GM18502 (cell line): ENCODE data around the gene MGRN1.
A peak's percentile ranks its signal among the peaks of the same experiment; 100 is the strongest.
"Not testable (repeated sequence)": the region's sequence is repeated elsewhere in the genome, so short reads cannot be mapped to it uniquely, and the experiment has no call there.

Experiments used
- ATAC-seq: cut with Tn5 transposase; IDR thresholded peaks from one replicate; pipeline ENCODE4 v1.9.1; 2021; ENCODE audit warnings: mild to moderate bottlenecking; ENCODE audit not compliant: unreplicated experiment, poor library complexity

The MGRN1 gene

GRCh38 chr16:4649744-4650442 is 25.3 kb downstream of the MGRN1 start:
- no peak for ATAC-seq

GRCh38 chr16:4650443-4651074 is 25.9 kb downstream of the MGRN1 start:
- ATAC-seq: not testable (repeated sequence)

DNA sequence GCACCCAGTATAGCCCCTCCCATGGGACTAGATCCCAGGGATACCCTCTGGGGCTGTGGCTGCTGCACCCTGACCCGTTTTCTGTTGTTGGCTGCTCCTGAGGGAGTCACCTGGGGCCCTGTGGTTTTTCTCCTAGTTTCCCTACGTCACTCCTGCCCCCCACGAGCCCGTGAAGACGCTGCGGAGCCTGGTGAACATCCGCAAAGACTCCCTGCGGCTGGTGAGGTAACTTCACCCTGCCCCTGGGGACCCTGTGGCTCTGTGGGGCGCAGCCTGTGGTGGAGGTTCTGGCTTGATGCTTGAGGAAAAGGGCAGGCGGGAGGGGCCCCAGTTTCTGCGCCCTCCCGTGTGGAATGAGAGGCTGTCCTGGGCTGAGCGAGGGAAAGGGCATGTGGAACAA is 27.2 kb downstream of the MGRN1 start:
- ATAC-seq: no peak

DNA sequence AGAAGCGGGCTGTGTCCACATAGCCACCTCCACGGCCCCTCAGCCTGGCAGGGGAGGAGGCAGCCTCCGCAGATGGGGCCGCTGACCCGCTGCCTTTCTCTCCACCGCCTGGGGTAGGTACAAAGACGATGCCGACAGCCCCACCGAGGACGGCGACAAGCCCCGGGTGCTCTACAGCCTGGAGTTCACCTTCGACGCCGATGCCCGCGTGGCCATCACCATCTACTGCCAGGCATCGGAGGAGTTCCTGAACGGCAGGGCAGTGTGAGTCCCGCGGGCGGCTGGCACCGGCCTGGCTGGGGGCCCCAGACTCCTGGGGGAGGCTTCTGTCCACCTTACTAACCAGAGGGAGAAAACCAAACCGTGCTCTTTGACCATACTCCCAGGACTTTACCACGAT is 27.9 kb downstream of the MGRN1 start:
- no peak for ATAC-seq

GRCh38 chr16:4654011-4654963 is 29.7 kb downstream of the MGRN1 start:
- ATAC-seq: no peak

- no peak for ATAC-seq
These were observed 30.5 kb downstream of the MGRN1 start for GRCh38 chr16:4654964-4655590.

- ATAC-seq: no peak
These were observed 31.2 kb downstream of the MGRN1 start for GRCh38 chr16:4655801-4656200.

- ATAC-seq: no peak
These were observed 31.6 kb downstream of the MGRN1 start for GRCh38 chr16:4656221-4656620.

- no peak for ATAC-seq
These were observed 32.4 kb downstream of the MGRN1 start for GRCh38 chr16:4656695-4657686.

DNA sequence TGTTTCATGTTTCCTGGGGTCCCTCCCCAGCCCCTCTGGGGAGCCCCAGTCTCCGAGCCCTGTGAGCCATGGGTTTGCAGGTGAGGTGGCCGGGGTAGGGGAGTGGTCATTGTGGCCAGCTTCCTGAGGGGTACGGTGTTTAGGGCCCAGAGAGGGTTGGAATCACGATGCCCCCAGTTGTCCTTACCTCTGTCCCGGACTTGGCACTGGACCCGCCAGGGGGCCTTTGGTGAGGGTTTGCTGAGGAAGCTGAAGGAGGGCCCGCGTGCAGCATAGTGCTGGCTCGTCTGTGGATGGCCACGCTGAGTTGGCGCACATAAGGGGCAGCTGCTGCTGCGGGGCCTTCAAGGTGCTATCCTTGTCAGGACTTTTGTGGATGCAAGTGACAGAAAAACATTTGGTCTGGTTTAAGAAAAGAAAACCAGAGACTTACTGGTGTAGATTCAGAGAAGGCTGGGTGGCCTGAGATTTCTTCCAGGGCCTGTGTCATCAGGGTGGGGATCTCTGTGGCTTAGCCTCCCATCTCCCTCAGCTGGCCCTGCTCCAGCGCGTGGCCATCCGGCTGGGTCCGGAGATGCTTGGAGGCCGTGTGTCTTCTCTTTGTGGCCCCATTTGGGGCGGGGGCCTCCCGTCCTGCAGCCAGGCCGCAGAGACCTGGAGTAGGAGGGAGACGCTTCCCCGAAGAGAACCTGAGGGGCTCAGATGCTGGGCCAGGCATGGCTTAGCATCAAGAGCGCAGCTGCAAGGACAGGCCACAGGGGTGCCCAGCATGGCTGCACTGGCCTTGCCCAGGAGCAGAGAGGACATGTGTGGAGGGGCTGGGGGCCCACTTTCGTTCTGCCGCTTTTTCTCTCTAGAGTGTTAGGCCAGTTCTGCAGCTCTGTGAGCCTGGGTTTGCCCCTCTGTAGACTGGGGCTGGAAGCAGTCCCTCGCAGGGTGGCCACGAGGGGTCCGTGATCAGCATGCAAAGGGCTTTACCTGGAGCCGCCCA is 35.0 kb downstream of the MGRN1 start:
- no peak for ATAC-seq

DNA sequence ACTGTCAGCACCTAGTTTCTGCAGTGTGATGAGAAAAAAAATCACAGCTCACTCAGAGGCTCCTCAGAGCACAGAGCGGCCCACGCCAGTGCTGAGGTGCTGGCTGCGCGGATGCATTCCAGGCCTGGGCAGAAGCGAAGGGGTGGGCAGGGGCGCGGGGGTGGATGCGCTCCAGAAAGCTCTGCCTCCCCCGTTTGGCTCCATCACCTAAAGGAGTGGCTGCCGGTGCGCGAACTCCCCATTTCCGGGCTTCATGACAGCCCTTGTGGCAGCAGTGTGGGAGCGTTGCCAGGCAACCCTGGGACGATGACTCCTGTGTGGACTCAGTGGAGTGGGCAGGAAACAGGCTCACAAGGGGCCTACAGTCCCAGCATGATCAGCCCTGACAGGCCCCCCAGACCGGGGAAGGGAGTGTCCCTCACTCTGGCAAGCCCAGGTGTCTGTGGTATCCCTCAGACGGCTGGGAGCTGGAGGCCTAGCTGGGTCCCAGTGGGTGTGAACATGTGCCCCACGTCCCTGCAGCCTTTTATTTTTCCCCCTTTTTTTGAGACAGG is 35.9 kb downstream of the MGRN1 start:
- ATAC-seq: peak; percentile 61

DNA sequence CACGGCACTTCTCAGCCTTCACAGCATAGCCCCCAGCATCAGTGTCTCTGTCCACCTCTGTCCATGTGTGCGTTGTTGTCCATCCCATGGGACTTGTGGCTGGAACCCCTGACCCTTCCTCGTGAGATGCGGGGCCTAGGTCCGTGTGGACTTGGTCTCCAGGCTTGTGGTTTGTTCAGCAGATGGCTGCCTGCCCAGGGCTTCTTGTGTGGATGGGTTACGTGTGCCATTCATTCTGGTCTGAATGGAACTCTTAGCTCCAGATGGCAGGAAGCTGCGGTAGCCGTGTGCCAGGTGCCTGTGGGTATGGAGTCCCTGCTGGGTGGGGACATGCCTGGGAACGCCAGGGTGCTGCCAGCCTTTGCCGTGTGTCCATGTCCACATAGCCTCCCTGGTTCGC is 37.0 kb downstream of the MGRN1 start:
- no peak for ATAC-seq

- ATAC-seq: no peak
These were observed 38.8 kb downstream of the MGRN1 start for GRCh38 chr16:4663465-4663776.

DNA sequence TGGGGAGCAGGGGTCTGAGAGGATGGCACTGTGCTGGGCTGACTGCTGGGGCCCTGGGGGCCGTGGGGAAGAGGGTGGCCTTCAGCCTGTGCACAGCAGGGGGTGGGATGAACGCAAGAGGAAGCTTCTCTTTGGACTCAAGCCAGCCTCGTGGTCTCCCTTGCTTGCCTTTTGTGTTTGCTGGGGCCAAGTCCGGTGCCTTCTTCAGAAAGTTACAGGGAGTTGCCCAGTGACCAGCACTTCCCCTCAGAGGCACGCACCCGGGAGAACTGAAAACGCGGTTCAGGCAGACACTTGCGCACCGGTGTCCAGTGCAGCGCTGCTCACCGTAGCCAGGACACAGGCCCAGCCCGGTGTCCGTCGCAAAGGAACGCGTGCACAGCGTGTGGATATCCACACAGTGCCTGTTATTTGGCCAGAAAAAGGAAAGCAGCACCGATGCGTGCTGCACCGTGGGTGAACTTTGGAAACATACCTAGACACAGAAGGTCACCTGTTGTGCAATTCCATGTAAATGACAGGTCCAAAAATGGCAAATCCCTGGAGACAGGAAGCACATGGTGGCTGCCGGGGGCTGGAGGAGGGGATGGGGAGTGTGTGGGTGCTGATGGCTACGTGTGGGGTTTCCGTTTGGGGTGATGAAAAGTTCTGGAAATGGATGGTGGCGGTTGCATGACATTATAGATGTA is 39.3 kb downstream of the MGRN1 start:
- no peak for ATAC-seq

- ATAC-seq: peak; percentile 43
These were observed 40.2 kb downstream of the MGRN1 start for GRCh38 chr16:4664538-4665418.

DNA sequence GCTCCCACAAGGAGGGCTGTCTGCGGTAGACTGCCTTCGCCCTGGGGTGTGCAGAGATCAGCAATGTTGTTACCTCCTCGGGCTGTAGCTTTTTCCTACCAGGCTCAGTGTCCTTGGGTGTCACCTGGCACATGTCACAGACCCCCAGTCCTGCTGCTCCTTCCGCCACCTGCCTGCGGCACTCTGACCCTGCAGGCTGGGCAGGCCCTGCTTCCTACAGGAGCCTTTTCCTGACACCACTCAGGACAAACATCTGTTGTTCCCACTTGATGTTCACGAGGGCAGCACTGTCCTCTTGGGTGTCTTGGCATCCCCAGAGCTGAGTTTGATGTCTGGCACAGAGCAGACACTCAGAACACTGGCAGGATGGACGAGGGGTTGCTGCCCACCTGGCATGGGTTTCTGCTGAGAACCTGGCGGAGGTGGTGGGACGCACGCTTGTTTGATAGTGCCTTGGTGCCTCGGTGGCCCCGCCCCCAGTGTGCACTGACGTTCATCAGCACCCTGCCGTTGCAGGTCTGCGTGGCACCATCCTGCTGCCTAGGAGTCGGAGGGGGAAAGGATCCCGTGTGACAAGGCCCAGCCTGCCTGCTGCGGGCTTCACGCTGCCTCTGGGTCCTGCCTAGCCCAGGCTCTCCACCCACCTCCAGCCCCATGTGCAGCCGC is 42.0 kb downstream of the MGRN1 start:
- ATAC-seq: no peak
